ENCODE data around the gene ATP13A3. TPM values are rescaled to one million over a fixed set of nuclear protein-coding genes. Genes with fewer than 3 reads are reported as not detected.
A peak's percentile ranks its signal among the peaks of the same experiment; 100 is the strongest.

Gene ATP13A3
- total RNA-seq, 2 experiments from 2014 or later: 79.5 to 84.5 TPM

DNA sequence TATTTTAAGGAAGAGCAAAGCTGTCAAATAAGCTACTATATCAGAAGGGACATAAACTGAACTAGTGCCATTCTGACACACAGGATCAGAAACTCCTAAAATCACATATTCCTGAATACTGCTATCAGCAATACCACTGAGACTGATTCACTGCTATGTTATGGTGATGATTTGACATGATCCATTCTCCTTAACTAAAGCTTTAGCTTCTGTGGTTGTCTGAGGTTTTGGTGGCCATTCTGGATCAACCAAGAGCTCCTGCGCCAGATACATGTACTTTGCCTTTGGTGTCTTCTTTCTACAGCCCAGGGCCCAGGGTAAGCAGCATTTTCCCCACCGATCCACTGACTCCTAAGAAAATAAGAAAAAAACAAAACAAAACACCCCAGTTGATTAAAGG is 81.0 kb downstream of the ATP13A3 start:
- no peaks in the 10 kb centered on the region for H3K9me2 ChIP-seq (ENCODE audit: insufficient read depth, low read length)
- no peak overlapping the region for H3K4me2 ChIP-seq (ENCODE audit: low read length)
- H3K4me1 ChIP-seq (ENCODE audit: insufficient read depth, low read length, poor library complexity, severe bottlenecking): no peaks in the 10 kb centered on the region
- DNase-seq (ENCODE audit: low spot score): no peak
- no peaks in the 10 kb centered on the region for H3K79me2 ChIP-seq (ENCODE audit: insufficient read depth, low read depth, low read length)
- no peak overlapping the region for H2AFZ ChIP-seq (ENCODE audit: low read length)
- H3K27ac ChIP-seq (ENCODE audit: low read depth, low read length, poor library complexity, severe bottlenecking): no peak overlapping the region
- ChIA-PET POLR2A (no interaction called here), CTCF (ENCODE audit: unreplicated experiment) (interaction anchor here (0.6 kb wide), 1 partner anchor 10 kb away, joined by 3 read pairs; no protein-coding TSS in a partner anchor)
- TF ChIP-seq, protein P1, sequence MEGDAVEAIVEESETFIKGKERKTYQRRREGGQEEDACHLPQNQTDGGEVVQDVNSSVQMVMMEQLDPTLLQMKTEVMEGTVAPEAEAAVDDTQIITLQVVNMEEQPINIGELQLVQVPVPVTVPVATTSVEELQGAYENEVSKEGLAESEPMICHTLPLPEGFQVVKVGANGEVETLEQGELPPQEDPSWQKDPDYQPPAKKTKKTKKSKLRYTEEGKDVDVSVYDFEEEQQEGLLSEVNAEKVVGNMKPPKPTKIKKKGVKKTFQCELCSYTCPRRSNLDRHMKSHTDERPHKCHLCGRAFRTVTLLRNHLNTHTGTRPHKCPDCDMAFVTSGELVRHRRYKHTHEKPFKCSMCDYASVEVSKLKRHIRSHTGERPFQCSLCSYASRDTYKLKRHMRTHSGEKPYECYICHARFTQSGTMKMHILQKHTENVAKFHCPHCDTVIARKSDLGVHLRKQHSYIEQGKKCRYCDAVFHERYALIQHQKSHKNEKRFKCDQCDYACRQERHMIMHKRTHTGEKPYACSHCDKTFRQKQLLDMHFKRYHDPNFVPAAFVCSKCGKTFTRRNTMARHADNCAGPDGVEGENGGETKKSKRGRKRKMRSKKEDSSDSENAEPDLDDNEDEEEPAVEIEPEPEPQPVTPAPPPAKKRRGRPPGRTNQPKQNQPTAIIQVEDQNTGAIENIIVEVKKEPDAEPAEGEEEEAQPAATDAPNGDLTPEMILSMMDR (conservative IDR thresholded peaks at IDR 0.05; ENCODE audit: low read length): no peak
- TF ChIP-seq EZH2phosphoT487 (IDR thresholded peaks at IDR 0.05; ENCODE audit: borderline replicate concordance, low read depth, low read length): no peak
- H3K4me3 ChIP-seq (ENCODE audit: low read depth, low read length, poor library complexity, severe bottlenecking): no peak overlapping the region
- H3K9me3 ChIP-seq (ENCODE audit: low read length): no peaks in the 10 kb centered on the region
- H4K20me1 ChIP-seq (ENCODE audit: insufficient read depth, low read length): no peaks in the 10 kb centered on the region
- intact Hi-C loops (cut with micrococcal nuclease; ENCODE audit: unreplicated experiment): no loop called here
- H3K36me3 ChIP-seq (ENCODE audit: insufficient read depth, low read length): peaks cover 20% of the 10 kb centered on the region; the same call in 1 of the 2 replicates
- no TSS peak for BruUV-seq (replicated peaks)

DNA sequence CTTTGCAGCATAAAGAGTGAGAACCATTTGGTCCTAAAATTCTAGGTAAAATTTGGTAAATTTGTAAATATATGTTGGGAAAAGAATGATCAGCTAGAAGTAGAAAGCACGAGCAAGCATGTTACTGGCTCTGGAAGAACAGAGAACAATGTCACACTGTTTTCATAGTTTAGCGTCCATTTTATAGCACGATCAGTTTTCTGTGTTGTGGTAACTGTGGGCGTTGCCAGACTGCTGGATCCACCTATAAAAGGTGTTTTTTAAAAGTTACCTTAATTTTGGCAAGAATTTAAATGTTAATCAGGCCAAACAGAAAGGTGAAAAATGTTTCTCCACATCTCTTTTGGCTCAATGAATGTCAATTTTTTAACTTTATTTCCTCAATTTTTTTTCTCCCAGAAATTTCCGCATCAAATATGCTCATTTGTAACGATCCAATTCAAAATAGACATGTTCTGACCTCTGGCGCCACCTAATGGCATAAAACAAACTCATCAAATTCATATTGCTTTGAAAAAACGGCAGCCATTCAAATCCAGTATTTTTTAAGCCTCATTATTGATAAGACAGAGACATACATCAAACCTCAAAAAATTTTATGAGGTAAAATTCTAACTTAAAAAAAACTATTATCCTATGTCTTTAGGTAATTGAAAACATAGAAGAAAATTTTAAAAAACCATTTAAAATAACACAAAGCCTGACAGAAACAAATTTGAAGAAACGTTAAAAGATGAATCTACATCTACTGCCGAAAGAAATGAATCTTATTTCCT is 82.2 kb downstream of the ATP13A3 start:
- POLR2A ChIA-PET: interaction anchor here (0.6 kb wide), 1 partner anchor 730 kb away, joined by 4 read pairs; no protein-coding TSS in a partner anchor
- H3K4me3 ChIP-seq (ENCODE audit: low read depth, low read length, poor library complexity, severe bottlenecking): no peak overlapping the region
- no peaks in the 10 kb centered on the region for H3K9me3 ChIP-seq (ENCODE audit: low read length)
- no peaks in the 10 kb centered on the region for H4K20me1 ChIP-seq (ENCODE audit: insufficient read depth, low read length)
- no peaks in the 10 kb centered on the region for H3K9me2 ChIP-seq (ENCODE audit: insufficient read depth, low read length)
- BruUV-seq (replicated peaks): no TSS peak
- no peak overlapping the region for H3K27ac ChIP-seq (ENCODE audit: low read depth, low read length, poor library complexity, severe bottlenecking)
- TF ChIP-seq, protein P1 (conservative IDR thresholded peaks at IDR 0.05; ENCODE audit: low read length): peak; percentile 99
- no peak for TF ChIP-seq EZH2phosphoT487 (IDR thresholded peaks at IDR 0.05; ENCODE audit: borderline replicate concordance, low read depth, low read length)
- peak; percentile 62 for DNase-seq (ENCODE audit: low spot score)
- no peak overlapping the region for H3K4me2 ChIP-seq (ENCODE audit: low read length)
- H3K36me3 ChIP-seq (ENCODE audit: insufficient read depth, low read length): peaks cover 20% of the 10 kb centered on the region; the same call in 1 of the 2 replicates
- intact Hi-C loops (cut with micrococcal nuclease; ENCODE audit: unreplicated experiment): loop anchor here (1.0 kb wide), 1 partner anchor 70 kb away; no protein-coding TSS in a partner anchor
- CTCF ChIA-PET (ENCODE audit: unreplicated experiment): interaction anchor here (1.2 kb wide), 1 partner anchor 71 kb away, joined by 3 read pairs; no protein-coding TSS in a partner anchor
- H3K79me2 ChIP-seq (ENCODE audit: insufficient read depth, low read depth, low read length): no peaks in the 10 kb centered on the region
- H3K4me1 ChIP-seq (ENCODE audit: insufficient read depth, low read length, poor library complexity, severe bottlenecking): peaks cover 8% of the 10 kb centered on the region
- no peak overlapping the region for H2AFZ ChIP-seq (ENCODE audit: low read length)

DNA sequence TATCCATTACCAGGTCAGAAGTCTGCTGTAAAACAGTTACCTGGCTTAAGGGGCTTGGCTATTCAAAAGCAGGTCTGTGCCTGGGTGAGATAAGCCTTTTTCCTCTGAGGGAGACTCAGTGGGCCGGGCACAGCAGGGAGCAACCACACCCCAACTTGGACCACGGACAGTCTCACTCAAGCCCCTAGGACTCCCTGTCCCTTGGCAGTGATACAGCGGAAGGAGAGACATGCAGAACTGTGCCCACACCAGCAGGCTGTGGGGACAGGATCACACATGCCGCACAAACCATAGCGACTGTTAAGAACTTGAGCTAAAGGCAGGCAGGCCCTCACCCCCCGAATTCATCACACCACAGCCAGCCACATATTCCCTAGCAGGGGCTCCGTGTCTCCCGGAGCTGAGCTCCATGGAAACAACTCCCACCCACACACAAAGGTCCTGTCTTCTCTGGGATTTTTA is 84.9 kb downstream of the ATP13A3 start:
- DNase-seq (ENCODE audit: low spot score): no peak
- intact Hi-C loops (cut with micrococcal nuclease; ENCODE audit: unreplicated experiment): no loop called here

More for the DNA sequence above, 84.9 kb downstream of the ATP13A3 start:
- Histone ChIP-seq H4K20me1 (ENCODE audit: insufficient read depth, low read length) (no peaks in the 10 kb centered on the region), H3K9me2 (ENCODE audit: insufficient read depth, low read length) (no peaks in the 10 kb centered on the region), H3K9me3 (ENCODE audit: low read length) (no peaks in the 10 kb centered on the region), H3K79me2 (ENCODE audit: insufficient read depth, low read depth, low read length) (no peaks in the 10 kb centered on the region), H3K36me3 (ENCODE audit: insufficient read depth, low read length) (peaks cover 10% of the 10 kb centered on the region; the same call in 1 of the 2 replicates), H3K4me1 (ENCODE audit: insufficient read depth, low read length, poor library complexity, severe bottlenecking) (peaks cover 9% of the 10 kb centered on the region), H2AFZ (ENCODE audit: low read length) (no peak overlapping the region), H3K4me2 (ENCODE audit: low read length) (no peak overlapping the region), H3K4me3 (ENCODE audit: low read depth, low read length, poor library complexity, severe bottlenecking) (no peak overlapping the region), H3K27ac (ENCODE audit: low read depth, low read length, poor library complexity, severe bottlenecking) (no peak overlapping the region)
- TF ChIP-seq, protein P1 (conservative IDR thresholded peaks at IDR 0.05; ENCODE audit: low read length): no peak
- no peak for TF ChIP-seq EZH2phosphoT487 (IDR thresholded peaks at IDR 0.05; ENCODE audit: borderline replicate concordance, low read depth, low read length)
- ChIA-PET CTCF (ENCODE audit: unreplicated experiment) (no interaction called here), POLR2A (interaction anchor here (0.7 kb wide), 1 partner anchor 13 kb away, joined by 4 read pairs; no protein-coding TSS in a partner anchor)
- no TSS peak for BruUV-seq (replicated peaks)
